HEK293 (cell line): ENCODE results near the gene SLC25A42.

Source experiments
- HOXA7 ChIP-seq: sonication (generic); formaldehyde crosslinking; IDR thresholded peaks from 2 replicates; pipeline ENCODE4 v1.8.1; 2022; ENCODE audit warnings: missing genetic modification reagents, borderline replicate concordance
- ZNF140 ChIP-seq: fragments of 450-650 bp; formaldehyde crosslinking; IDR thresholded peaks from 2 replicates; pipeline ENCODE4 v1.5.1; 2016; ENCODE audit warnings: missing biosample characterization, missing genetic modification characterization
- ZNF433 ChIP-seq: fragments of 450-650 bp; formaldehyde crosslinking; IDR thresholded peaks from 2 replicates; pipeline ENCODE4 v1.5.1; 2016; ENCODE audit warnings: missing biosample characterization, missing genetic modification characterization, low read depth
- ZNF768 ChIP-seq: fragments of 450-650 bp; formaldehyde crosslinking; IDR thresholded peaks from 2 replicates; pipeline ENCODE4 v1.5.1; 2018; ENCODE audit warnings: missing biosample characterization, mild to moderate bottlenecking, missing genetic modification characterization
- TF ChIP-seq, protein P1 (sequence below): fragments of 450-650 bp; formaldehyde crosslinking; IDR thresholded peaks from 2 replicates; pipeline ENCODE4 v1.5.1; 2016; ENCODE audit warnings: missing biosample characterization, missing genetic modification characterization
- TF ChIP-seq, protein P2 (sequence below): sonication (generic); formaldehyde crosslinking; IDR thresholded peaks from 2 replicates; pipeline ENCODE4 v1.8.1; 2022; ENCODE audit warnings: mild to moderate bottlenecking, moderate library complexity, missing genetic modification reagents
- TF ChIP-seq, protein P3 (sequence below): fragments of 450-650 bp; formaldehyde crosslinking; IDR thresholded peaks from 2 replicates; pipeline ENCODE4 v1.5.1; 2016; ENCODE audit warnings: missing biosample characterization, missing genetic modification characterization

DNA sequence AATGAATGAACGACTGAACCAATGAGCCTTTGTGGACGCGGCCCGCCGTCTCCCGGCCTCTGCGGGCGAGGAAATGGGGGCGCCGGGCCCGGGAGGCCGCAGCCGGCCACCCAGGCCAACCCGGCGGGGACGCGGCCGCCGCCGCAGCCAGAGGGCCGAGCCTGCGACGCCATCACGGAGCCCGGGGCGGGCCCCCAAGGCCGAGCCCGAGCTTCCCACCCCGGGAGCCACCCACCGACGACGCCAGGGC lies 30.7 kb upstream of the SLC25A42 start:
- TF ChIP-seq, protein P1, sequence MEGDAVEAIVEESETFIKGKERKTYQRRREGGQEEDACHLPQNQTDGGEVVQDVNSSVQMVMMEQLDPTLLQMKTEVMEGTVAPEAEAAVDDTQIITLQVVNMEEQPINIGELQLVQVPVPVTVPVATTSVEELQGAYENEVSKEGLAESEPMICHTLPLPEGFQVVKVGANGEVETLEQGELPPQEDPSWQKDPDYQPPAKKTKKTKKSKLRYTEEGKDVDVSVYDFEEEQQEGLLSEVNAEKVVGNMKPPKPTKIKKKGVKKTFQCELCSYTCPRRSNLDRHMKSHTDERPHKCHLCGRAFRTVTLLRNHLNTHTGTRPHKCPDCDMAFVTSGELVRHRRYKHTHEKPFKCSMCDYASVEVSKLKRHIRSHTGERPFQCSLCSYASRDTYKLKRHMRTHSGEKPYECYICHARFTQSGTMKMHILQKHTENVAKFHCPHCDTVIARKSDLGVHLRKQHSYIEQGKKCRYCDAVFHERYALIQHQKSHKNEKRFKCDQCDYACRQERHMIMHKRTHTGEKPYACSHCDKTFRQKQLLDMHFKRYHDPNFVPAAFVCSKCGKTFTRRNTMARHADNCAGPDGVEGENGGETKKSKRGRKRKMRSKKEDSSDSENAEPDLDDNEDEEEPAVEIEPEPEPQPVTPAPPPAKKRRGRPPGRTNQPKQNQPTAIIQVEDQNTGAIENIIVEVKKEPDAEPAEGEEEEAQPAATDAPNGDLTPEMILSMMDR (tag by site-specific recombination) = no peak
- TF ChIP-seq ZNF768 (tag by site-specific recombination) = no peak
- no peak for TF ChIP-seq HOXA7 (CRISPR knock-in tag)
- TF ChIP-seq ZNF433 (tag by site-specific recombination) = no peak
- TF ChIP-seq, protein P2, sequence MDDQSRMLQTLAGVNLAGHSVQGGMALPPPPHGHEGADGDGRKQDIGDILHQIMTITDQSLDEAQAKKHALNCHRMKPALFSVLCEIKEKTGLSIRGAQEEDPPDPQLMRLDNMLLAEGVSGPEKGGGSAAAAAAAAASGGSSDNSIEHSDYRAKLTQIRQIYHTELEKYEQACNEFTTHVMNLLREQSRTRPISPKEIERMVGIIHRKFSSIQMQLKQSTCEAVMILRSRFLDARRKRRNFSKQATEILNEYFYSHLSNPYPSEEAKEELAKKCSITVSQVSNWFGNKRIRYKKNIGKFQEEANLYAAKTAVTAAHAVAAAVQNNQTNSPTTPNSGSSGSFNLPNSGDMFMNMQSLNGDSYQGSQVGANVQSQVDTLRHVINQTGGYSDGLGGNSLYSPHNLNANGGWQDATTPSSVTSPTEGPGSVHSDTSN (CRISPR knock-in tag) = no peak
- no peak for TF ChIP-seq ZNF140 (tag by site-specific recombination)
- TF ChIP-seq, protein P3, sequence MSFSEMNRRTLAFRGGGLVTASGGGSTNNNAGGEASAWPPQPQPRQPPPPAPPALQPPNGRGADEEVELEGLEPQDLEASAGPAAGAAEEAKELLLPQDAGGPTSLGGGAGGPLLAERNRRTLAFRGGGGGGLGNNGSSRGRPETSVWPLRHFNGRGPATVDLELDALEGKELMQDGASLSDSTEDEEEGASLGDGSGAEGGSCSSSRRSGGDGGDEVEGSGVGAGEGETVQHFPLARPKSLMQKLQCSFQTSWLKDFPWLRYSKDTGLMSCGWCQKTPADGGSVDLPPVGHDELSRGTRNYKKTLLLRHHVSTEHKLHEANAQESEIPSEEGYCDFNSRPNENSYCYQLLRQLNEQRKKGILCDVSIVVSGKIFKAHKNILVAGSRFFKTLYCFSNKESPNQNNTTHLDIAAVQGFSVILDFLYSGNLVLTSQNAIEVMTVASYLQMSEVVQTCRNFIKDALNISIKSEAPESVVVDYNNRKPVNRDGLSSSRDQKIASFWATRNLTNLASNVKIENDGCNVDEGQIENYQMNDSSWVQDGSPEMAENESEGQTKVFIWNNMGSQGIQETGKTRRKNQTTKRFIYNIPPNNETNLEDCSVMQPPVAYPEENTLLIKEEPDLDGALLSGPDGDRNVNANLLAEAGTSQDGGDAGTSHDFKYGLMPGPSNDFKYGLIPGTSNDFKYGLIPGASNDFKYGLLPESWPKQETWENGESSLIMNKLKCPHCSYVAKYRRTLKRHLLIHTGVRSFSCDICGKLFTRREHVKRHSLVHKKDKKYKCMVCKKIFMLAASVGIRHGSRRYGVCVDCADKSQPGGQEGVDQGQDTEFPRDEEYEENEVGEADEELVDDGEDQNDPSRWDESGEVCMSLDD = no peak
